Activated gamma-delta T cell (primary cell): ENCODE results near the gene HINT3.
"Not testable (repeated sequence)": the region's sequence is repeated elsewhere in the genome, so short reads cannot be mapped to it uniquely, and the experiment has no call there.

Experiments used
- DNase-seq: peaks from one replicate; lab custom pipeline; 2025; lab: John Stamatoyannopoulos, UW

The HINT3 gene

GRCh38 chr6:125940247-125941041 is 16.1 kb upstream of the HINT3 start:
- no peak for DNase-seq

GRCh38 chr6:125942672-125943527 is 13.7 kb upstream of the HINT3 start:
- DNase-seq, result no peak

GRCh38 chr6:125943528-125944433 is 12.8 kb upstream of the HINT3 start:
- no peak for DNase-seq

GRCh38 chr6:125944434-125944816 is 12.1 kb upstream of the HINT3 start:
- no peak for DNase-seq

GRCh38 chr6:125944896-125945295 is 11.7 kb upstream of the HINT3 start:
- DNase-seq, result no peak

- DNase-seq, result no peak
Observed at GRCh38 chr6:125945378-125946141, 11.0 kb upstream of the HINT3 start.

GRCh38 chr6:125947615-125948014 is 9.0 kb upstream of the HINT3 start:
- no peak for DNase-seq

GRCh38 chr6:125948455-125948854 is 8.1 kb upstream of the HINT3 start:
- no peak for DNase-seq

- no peak for DNase-seq
Observed at GRCh38 chr6:125949069-125949468, 7.5 kb upstream of the HINT3 start.

- no peak for DNase-seq
Observed at GRCh38 chr6:125950293-125950692, 6.3 kb upstream of the HINT3 start.

GRCh38 chr6:125950716-125951115 is 5.9 kb upstream of the HINT3 start:
- not testable (repeated sequence) for DNase-seq

GRCh38 chr6:125951323-125951722 is 5.2 kb upstream of the HINT3 start:
- no peak for DNase-seq

GRCh38 chr6:125952764-125953501 is 3.6 kb upstream of the HINT3 start:
- no peak for DNase-seq

- DNase-seq, result no peak
Observed at GRCh38 chr6:125953502-125953875, 3.1 kb upstream of the HINT3 start.

GRCh38 chr6:125954735-125955339 is 1.7 kb upstream of the HINT3 start:
- DNase-seq, result no peak

- DNase-seq, result no peak
Observed at GRCh38 chr6:125955973-125956372, 597 bp upstream of the HINT3 start.

- no peak for DNase-seq
Observed at GRCh38 chr6:125957391-125957693, 772 bp downstream of the HINT3 start.

- DNase-seq, result no peak
Observed at GRCh38 chr6:125957845-125958244, 1.3 kb downstream of the HINT3 start.

GRCh38 chr6:125959041-125959440 is 2.5 kb downstream of the HINT3 start:
- DNase-seq, result no peak

- DNase-seq, result no peak
Observed at GRCh38 chr6:125961117-125961516, 4.5 kb downstream of the HINT3 start.
